Globus pallidus (tissue), 1 donor: ENCODE measurements around the gene CCDC148.
"Not testable (repeated sequence)": the region's sequence is repeated elsewhere in the genome, so short reads cannot be mapped to it uniquely, and the experiment has no call there.

Experiments
- DNase-seq: peaks from one replicate; pipeline ENCODE4 v3.0.0-alpha.2; 2015; ENCODE audit warnings: low spot score

Gene CCDC148

GRCh38 chr2:158351466-158351816 lies 105.1 kb downstream of the CCDC148 start:
- not testable (repeated sequence) for DNase-seq

- DNase-seq, result not testable (repeated sequence)
Measured at GRCh38 chr2:158350751-158351465, 105.6 kb downstream of the CCDC148 start.

DNA sequence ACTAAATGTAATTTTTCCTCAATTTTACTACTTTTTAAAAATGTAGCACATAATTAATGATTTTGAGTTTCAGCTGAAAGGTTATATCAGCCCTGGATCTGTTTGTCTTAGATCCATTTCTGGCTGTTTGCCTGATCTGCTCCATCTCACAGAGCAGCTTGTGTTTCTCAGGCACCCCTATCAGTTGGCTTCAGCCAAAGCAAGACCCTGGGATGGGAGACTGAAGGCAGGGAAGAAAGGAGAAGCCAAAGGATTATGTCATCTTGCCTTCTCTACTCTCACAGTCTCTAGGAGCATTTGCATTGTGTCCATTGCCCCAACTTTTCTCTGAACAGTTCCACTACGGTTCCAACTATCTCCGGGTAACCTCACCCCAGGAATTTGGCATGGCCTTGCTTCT lies 110.5 kb downstream of the CCDC148 start:
- DNase-seq, result no peak

DNA sequence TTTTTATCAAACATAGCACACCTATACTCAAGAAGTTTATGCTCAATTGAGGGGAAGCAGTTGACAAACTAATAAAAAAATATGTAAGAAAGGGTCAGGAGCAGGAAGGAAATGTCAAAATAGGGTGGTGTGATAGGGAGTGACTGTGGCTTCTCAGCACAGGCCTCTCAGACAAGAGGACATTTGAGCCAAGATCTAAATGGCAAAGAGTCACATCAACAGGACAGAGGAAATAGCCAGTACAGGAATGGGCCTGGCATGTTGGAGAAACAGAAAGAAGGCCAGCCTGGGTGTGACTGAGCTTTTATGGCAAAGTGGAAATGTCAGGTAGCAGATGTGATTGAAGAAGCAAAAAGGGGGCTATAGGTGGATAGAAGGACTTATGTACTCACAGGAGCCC lies 117.0 kb downstream of the CCDC148 start:
- DNase-seq, result no peak

DNA sequence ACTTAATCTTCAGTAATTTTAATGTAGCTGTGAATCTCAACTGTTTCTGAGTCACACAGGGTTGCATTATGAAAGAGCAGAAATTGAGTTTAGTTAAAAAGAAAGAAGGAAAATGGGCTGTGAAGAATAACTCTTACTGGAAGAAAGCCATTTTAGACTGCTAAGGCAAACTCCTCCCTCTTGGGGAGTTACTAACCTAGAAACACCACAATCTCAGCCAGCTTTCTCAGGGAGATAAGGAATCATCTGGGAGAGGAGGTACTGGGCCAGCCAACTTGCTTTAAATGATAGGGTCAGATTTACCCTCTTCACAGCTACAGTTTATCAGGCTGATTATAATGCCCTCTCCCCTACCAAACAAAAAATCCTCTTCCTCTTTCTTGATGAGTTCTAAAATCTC lies 119.5 kb downstream of the CCDC148 start:
- no peak for DNase-seq

GRCh38 chr2:158331799-158332198 lies 124.8 kb downstream of the CCDC148 start:
- not testable (repeated sequence) for DNase-seq

DNA sequence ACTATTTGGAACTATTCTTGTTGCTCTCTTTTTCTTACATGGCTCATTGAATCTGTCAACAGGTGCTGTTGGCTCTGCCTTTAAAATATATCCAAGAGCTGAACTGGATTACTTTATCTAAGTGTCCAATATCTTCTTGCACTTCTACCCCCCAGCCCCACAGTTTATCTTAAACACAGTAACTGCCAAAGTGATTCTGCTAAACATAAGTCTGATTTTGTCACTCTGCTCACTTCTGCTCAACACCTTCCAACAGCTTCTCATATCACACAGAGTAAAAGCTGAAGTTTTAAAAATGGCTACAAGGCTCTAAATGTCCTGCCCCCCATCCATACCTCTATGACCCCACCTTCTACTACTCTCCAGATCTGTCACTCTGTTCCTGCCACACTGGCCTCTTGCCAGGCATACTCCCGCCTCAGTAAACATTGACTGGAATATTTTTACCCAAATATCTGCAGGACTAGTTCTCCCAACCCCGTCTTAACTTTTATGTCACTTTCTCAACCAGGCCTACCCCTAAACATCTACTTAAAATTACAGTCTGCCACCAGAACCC lies 130.7 kb downstream of the CCDC148 start:
- DNase-seq, result no peak

DNA sequence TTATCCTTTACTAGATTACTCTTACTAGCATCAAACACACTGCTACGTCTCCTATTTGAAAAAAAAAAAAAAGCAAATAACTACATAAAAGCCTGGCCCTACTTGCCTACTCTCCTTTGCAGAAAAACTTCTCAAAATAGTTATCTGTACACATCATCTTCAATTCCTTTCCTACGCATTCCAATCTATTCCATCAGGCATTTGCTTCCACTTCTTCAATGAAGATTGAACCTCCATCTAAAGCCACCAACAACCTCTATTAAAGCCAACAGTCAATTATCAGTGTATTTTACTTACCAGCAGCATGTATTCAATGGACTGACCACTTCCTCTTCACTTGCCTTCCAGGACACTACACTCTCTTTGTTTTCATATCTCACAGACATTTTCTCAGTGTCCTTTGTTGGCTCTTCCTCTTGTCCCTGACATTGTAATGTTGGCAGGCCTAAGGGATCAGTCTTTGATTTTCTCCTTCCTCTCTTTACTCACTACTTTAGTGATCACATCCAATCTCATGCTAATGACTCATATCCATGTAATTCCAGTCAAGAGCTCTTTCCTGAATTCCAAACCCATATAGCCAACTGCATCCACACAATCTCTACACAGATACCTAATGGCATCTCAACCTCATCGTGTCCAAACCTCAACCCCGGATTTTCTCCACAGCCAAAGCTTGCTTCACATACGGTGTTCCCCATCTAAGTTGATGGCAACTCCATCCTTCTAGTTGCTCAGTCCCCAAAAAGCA lies 131.3 kb downstream of the CCDC148 start:
- DNase-seq, result no peak

- DNase-seq, result no peak
Measured at GRCh38 chr2:158323381-158323780, 133.2 kb downstream of the CCDC148 start.

DNA sequence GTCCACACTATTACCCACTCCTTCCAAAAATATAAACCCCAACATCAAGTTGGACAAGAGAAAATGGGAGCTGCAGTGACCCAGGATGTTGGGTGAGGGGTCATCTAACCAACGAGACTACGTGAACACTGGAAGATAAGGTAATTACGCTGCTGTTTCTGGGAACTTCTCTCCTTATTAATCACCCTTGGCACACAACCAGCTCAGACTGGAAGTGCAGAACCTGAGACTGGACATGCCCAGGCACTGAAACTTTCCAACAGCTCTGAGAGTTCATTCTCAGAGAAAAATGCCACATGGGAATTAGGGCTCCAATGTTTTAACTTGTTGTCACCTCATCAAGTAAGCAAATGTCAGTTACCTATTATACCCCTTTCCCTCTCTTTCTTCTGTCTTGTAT lies 135.3 kb downstream of the CCDC148 start:
- no peak for DNase-seq

GRCh38 chr2:158319269-158319668 lies 137.3 kb downstream of the CCDC148 start:
- no peak for DNase-seq

- DNase-seq, result no peak
Measured at GRCh38 chr2:158317642-158318041, 138.9 kb downstream of the CCDC148 start.

DNA sequence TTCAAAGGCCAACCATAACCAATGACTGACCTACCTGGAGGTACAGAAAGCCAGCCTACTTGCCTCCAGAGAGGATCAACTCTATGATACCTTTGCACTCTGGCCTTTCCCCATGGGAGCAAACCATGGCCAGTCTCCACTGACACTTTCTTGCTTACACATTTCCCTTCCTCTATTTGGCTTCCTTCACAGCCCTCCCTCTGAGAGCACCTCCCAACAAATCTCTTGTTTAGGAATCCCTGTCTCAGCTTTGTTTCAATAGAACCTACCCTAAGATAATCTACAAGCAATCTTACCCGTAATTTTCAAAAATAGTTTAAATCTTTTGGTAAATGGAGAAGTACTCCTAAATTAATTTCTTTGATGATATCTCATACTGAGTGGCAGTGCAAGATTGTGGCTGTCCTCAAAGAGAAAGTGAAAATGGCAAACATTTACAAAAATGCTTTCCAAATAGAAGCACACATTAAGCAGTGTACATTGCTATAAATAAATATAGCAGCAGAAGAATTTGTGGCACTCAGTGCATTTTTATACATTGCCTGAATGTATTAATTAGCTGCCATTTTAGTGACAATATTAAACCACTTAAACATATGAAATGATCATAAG lies 140.6 kb downstream of the CCDC148 start:
- DNase-seq, result no peak

DNA sequence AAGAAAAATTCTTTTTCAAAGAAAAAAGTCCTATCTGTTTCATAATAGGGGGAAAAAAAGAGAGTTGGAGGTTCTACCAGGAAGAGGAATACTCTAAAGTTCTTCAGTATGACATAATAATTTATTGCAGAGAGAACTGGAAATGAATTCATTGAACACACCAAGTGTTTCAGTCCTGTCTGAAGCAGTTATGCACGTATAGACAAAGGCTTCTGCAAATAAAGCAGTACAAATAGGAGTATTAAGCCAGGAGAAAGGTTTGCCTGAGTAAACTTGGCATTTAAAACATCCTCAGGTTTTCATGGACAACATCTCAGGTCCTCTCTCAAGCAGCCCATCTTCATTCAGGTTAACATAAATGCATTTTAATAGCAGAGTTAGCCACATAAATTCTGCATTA lies 141.6 kb downstream of the CCDC148 start:
- no peak for DNase-seq

GRCh38 chr2:158313734-158314133 lies 142.8 kb downstream of the CCDC148 start:
- no peak for DNase-seq

DNA sequence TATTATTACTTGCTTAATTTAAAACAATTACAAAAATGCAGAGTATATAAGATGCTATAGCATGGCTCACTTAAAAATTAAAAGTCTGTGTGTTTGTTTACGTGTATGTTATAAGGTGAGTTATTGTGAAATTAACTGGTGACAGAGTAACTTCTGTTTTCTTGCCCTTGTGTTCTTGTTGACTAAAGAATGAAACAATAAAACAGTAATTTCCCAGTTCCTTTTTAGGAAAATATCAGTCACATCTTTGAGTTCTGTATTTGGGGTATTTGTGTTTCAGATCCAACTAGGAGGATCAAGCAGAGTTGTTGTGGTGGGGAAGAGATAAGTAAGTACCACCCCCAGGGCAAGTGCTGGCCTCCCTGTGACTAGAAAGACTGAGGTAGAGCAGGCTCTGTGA lies 143.6 kb downstream of the CCDC148 start:
- DNase-seq, result no peak

DNA sequence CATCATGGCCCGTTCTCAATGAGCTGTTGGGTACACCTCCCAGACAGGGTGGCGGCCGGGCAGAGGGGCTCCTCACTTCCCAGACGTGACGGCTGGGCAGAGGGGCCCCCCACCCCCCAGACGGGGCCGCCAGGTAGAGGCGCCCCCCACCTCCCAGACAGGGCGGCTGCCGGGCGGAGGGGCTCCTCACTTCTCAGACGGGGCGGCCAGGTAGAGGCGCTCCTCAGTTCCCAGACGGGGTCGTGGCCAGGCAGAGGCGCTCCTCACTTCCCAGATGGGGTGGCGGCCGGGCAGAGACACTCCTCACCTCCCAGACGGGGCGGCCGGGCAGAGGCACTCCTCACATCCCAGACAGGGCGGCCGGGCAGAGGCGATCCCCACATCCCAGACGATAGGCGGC lies 146.1 kb downstream of the CCDC148 start:
- DNase-seq, result not testable (repeated sequence)

DNA sequence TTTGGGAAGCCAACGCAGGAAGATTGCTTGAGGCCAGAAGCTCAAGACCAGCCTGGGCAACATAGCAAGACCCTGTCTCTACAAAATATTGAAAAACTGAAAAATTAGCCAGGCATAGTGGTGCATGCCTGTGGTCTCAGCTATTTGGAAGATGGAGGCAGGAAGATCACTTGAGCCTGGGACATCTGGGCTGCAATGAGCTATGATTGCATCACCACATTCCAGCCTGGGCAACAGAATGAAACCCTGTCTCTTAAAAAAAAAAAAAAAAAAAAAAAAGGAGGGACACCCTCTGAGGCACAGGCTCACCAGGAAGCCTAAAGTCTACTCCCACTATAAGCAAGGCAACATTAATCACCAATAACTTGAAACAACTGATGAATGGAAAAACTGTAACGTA lies 151.1 kb downstream of the CCDC148 start:
- DNase-seq, result no peak

DNA sequence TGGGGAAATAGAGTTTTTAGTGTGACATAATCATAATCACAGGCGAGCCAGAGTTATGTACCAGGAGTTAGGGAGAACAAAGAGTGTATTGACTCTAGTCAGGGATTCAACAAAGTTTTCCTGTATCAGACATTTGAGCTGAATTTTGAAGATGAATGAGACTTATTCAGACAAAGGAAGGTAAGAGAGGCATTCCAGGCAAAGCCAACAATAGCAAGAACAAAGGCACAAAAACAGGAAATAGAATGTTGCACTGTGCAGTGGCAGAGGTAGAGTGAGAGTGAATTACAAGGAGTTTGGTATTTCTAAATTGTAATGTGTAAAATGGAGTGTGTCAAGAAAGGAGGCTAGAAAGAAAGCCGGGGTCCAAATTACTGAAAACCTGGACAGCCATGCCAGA lies 156.2 kb downstream of the CCDC148 start:
- DNase-seq, result no peak

GRCh38 chr2:158297606-158298005 lies 158.9 kb downstream of the CCDC148 start:
- DNase-seq, result no peak

DNA sequence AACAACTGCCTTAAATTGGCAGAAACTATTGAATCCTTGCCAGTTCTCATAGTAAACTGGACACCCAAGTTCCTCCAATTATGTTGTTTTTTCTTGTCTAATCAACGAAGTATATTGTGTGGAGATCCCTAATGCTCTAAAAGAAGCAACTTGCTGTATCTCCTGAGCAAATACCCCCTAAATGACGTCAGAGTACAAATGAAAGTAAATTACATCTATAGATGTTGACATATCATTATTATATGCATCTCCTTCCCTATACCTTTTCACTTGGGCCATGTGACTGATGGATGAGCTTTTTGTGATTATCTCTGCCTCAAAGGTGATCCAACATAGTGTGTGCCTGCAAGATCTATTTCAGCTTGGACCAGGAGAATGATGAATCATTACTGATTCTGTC lies 159.4 kb downstream of the CCDC148 start:
- no peak for DNase-seq

DNA sequence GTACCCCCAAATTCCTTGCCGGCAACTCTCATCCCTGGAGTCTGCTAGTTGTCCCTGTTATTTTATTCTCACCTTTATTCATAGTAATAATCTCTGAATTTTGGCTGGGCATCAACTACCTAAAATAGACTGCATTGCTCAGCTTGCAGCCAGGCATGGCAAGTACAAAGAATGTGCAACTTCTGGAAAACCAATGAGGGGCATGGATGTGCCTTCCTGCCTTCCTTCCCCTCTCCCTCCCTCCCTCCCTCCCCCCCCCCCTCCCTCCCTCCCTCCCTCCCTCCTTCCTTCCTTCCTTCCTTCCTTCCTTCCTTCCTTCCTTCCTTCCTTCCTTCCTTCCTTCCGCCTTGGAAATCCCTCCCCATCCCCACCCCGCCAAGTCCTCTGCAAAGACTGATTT lies 162.8 kb downstream of the CCDC148 start:
- DNase-seq, result no peak
